ENCODE data around the gene RNASE8. TPM values are rescaled to one million over a fixed set of nuclear protein-coding genes. Genes with fewer than 3 reads are reported as not detected.

The RNASE8 gene
- total RNA-seq, 1 experiment from 2014 or later, result not detected

- H3K27me3 ChIP-seq (replicated peaks; ENCODE audit: control insufficient read depth, insufficient read depth, low read length), result no peaks in the 10 kb centered on the region
- Mint-ChIP-seq H3K4me3 (ENCODE audit: unreplicated experiment) (no peak overlapping the region), H3K4me1 (ENCODE audit: low read depth, unreplicated experiment) (peaks cover 13% of the 10 kb centered on the region), H3K27me3 (ENCODE audit: insufficient read depth, unreplicated experiment) (no peaks in the 10 kb centered on the region), H3K36me3 (ENCODE audit: insufficient read depth, unreplicated experiment) (no peaks in the 10 kb centered on the region), H3K9me3 (ENCODE audit: unreplicated experiment) (no peaks in the 10 kb centered on the region), H3K27ac (ENCODE audit: unreplicated experiment) (no peak overlapping the region)
- no peak overlapping the region for H3K4me3 ChIP-seq (ENCODE audit: low read depth, low read length)
- ChIA-PET CTCF (interaction anchor here (1.0 kb wide), 2 partner anchors 44 kb away, joined by 3 to 5 read pairs; no protein-coding TSS in a partner anchor), POLR2A (no interaction called here)
- H3K4me1 ChIP-seq, result peaks cover 16% of the 10 kb centered on the region
- DNase-seq, result no peak
- BruUV-seq (replicated peaks), result no TSS peak
- intact Hi-C loops (cut with micrococcal nuclease; ENCODE audit: unreplicated experiment), result loop anchor here (5.0 kb wide), 1 partner anchor 42 kb away; no protein-coding TSS in a partner anchor
- no peaks in the 10 kb centered on the region for H3K9me3 ChIP-seq
- H3K36me3 ChIP-seq (ENCODE audit: control insufficient read depth, insufficient read depth, low read length), result no peaks in the 10 kb centered on the region
- TF ChIP-seq CTCF (IDR thresholded peaks at IDR 0.05; ENCODE audit: insufficient read depth in 1 of 2, low read depth in 1 of 2, low read length in 1 of 2, severe bottlenecking in 1 of 2, unreplicated experiment in 1 of 2), result no peak
Measured at GRCh38 chr14:21058903-21059302, 1.3 kb downstream of the RNASE8 start.

GRCh38 chr14:21059842-21060613 lies 2.4 kb downstream of the RNASE8 start:
- Mint-ChIP-seq H3K4me3 (ENCODE audit: unreplicated experiment) (no peak overlapping the region), H3K27ac (ENCODE audit: unreplicated experiment) (no peak overlapping the region), H3K4me1 (ENCODE audit: low read depth, unreplicated experiment) (peaks cover 7% of the 10 kb centered on the region), H3K36me3 (ENCODE audit: insufficient read depth, unreplicated experiment) (no peaks in the 10 kb centered on the region), H3K27me3 (ENCODE audit: insufficient read depth, unreplicated experiment) (no peaks in the 10 kb centered on the region), H3K9me3 (ENCODE audit: unreplicated experiment) (no peaks in the 10 kb centered on the region)
- Histone ChIP-seq H3K4me3 (ENCODE audit: low read depth, low read length) (no peak overlapping the region), H3K36me3 (ENCODE audit: control insufficient read depth, insufficient read depth, low read length) (no peaks in the 10 kb centered on the region), H3K9me3 (no peaks in the 10 kb centered on the region), H3K27me3 (replicated peaks; ENCODE audit: control insufficient read depth, insufficient read depth, low read length) (no peaks in the 10 kb centered on the region), H3K4me1 (peaks cover 7% of the 10 kb centered on the region)
- BruUV-seq (replicated peaks), result no TSS peak
- ChIA-PET CTCF (interaction anchor here (1.0 to 1.8 kb wide), 2 partner anchors 43 to 46 kb away, joined by 3 to 4 read pairs; no protein-coding TSS in a partner anchor), POLR2A (no interaction called here)
- TF ChIP-seq CTCF (IDR thresholded peaks at IDR 0.05; ENCODE audit: insufficient read depth in 1 of 2, low read depth in 1 of 2, low read length in 1 of 2, severe bottlenecking in 1 of 2, unreplicated experiment in 1 of 2), result no peak
- no peak for DNase-seq
- intact Hi-C loops (cut with micrococcal nuclease; ENCODE audit: unreplicated experiment), result loop anchor here (5.0 kb wide), 1 partner anchor 43 kb away; no protein-coding TSS in a partner anchor

- peaks cover 2% of the 10 kb centered on the region; the same call in 1 of the 2 replicates for H3K4me1 ChIP-seq
- POLR2A ChIA-PET, result no interaction called here
- peak overlapping the region; percentile 5 for H3K4me3 Mint-ChIP-seq (ENCODE audit: unreplicated experiment)
Measured at GRCh38 chr14:21060614-21061346, 3.2 kb downstream of the RNASE8 start.

More at GRCh38 chr14:21060614-21061346, 3.2 kb downstream of the RNASE8 start:
- intact Hi-C loops (cut with micrococcal nuclease; ENCODE audit: unreplicated experiment), result no loop called here
- TF ChIP-seq CTCF (IDR thresholded peaks at IDR 0.05; ENCODE audit: insufficient read depth in 1 of 2, low read depth in 1 of 2, low read length in 1 of 2, severe bottlenecking in 1 of 2, unreplicated experiment in 1 of 2), result no peak
- BruUV-seq (replicated peaks), result no TSS peak
- H3K36me3 Mint-ChIP-seq (ENCODE audit: insufficient read depth, unreplicated experiment), result no peaks in the 10 kb centered on the region
- DNase-seq, result no peak
- Histone ChIP-seq H3K36me3 (ENCODE audit: control insufficient read depth, insufficient read depth, low read length) (no peaks in the 10 kb centered on the region), H3K9me3 (no peaks in the 10 kb centered on the region), H3K4me3 (ENCODE audit: low read depth, low read length) (no peak overlapping the region), H3K27me3 (replicated peaks; ENCODE audit: control insufficient read depth, insufficient read depth, low read length) (no peaks in the 10 kb centered on the region)
- no peaks in the 10 kb centered on the region for H3K9me3 Mint-ChIP-seq (ENCODE audit: unreplicated experiment)
- H3K4me1 Mint-ChIP-seq (ENCODE audit: low read depth, unreplicated experiment), result peaks cover 7% of the 10 kb centered on the region
- no peak overlapping the region for H3K27ac Mint-ChIP-seq (ENCODE audit: unreplicated experiment)
- peaks cover 3% of the 10 kb centered on the region for H3K27me3 Mint-ChIP-seq (ENCODE audit: insufficient read depth, unreplicated experiment)
- CTCF ChIA-PET, result interaction anchor here (1.1 to 1.8 kb wide), 2 partner anchors 46 to 132 kb away, joined by 3 to 4 read pairs; no protein-coding TSS in a partner anchor

Measured in Caco-2 (cell line).